B cell (primary cell): ENCODE measurements around the gene ADGRB2. TPM values are rescaled to one million over a fixed set of nuclear protein-coding genes. Genes with fewer than 3 reads are reported as not detected.

Experiments used
- ATAC-seq: fragments of 200-7000 bp; cut with Tn5 transposase; one replicate; pipeline ENCODE4 v1.10.0; 2021; ENCODE audit warnings: low read depth, mild to moderate bottlenecking, moderate number of reproducible peaks, moderate library complexity
- CTCF ChIA-PET: fragments of 350-600 bp; sonication (Branson Sonifier 250); formaldehyde crosslinking; loops from one replicate; lab custom pipeline; 2021; ENCODE audit warnings: antibody characterized with exemption, inconsistent platforms; lab: Charles Lee
- POLR2A ChIA-PET: fragments of 350-600 bp; sonication (Branson Sonifier 250); formaldehyde crosslinking; loops from one replicate; lab custom pipeline; 2021; ENCODE audit warnings: antibody characterized with exemption; lab: Charles Lee
- DNase-seq: peaks from one replicate; pipeline ENCODE4 v3.0.0; 2013
- H2AFZ ChIP-seq: 2 replicates; pipeline ENCODE4 v1.6.1; 2012; ENCODE audit warnings: mild to moderate bottlenecking, low read depth, low read length; ENCODE audit not compliant: insufficient read depth, poor library complexity, severe bottlenecking
- H3K27ac ChIP-seq, 2 donors: 1 replicate in 1 of 2; 2 replicates in 1 of 2; pipeline ENCODE4 v1.5.1; 2012 to 2013; ENCODE audit warnings: low read length in 2 of 2, mild to moderate bottlenecking in 2 of 2, moderate library complexity in 1 of 2
- H3K27me3 ChIP-seq, 4 experiments: fragments of 200-600 bp in 1 of 4; sonication (generic) in 1 of 4; replicated peaks in 1 of 4; 1 replicate in 2 of 4; 2 replicates in 2 of 4; pipeline versions ENCODE4 v1.6.1 to v1.7.0; 2013 to 2016; ENCODE audit warnings: low read length in 3 of 4, mild to moderate bottlenecking in 2 of 4, mixed read lengths in 1 of 4, moderate library complexity in 1 of 4; ENCODE audit not compliant: insufficient read depth in 4 of 4, control insufficient read depth in 3 of 4; ENCODE audit errors: control extremely low read depth in 1 of 4
- H3K36me3 ChIP-seq, 2 experiments: replicated peaks in 1 of 2; 1 replicate in 1 of 2; 2 replicates in 1 of 2; pipeline versions ENCODE4 v1.6.1 to v1.7.1; 2013; ENCODE audit warnings: low read length in 1 of 2; ENCODE audit not compliant: insufficient read depth in 2 of 2, control insufficient read depth in 1 of 2; ENCODE audit errors: control extremely low read depth in 1 of 2, extremely low read depth in 1 of 2
- H3K4me1 ChIP-seq, 2 donors: fragments of 200-600 bp in 1 of 2; sonication (generic) in 1 of 2; 1 replicate in 1 of 2; 2 replicates in 1 of 2; pipeline versions ENCODE4 v1.5.1 to v1.6.1; 2013 to 2017; ENCODE audit warnings: low read length in 2 of 2; ENCODE audit not compliant: control insufficient read depth in 2 of 2, insufficient read depth in 2 of 2
- H3K4me2 ChIP-seq: replicated peaks from 2 replicates; pipeline ENCODE3; 2012; ENCODE audit warnings: mild to moderate bottlenecking, low read depth, low read length; ENCODE audit not compliant: poor library complexity, severe bottlenecking
- H3K4me3 ChIP-seq, 5 experiments: fragments of 200-600 bp in 1 of 5; sonication (generic) in 1 of 5; 1 replicate in 3 of 5; 2 replicates in 2 of 5; pipeline versions ENCODE4 v1.5.1 to v1.7.0; 2011 to 2016; ENCODE audit warnings: low read length in 4 of 5, mild to moderate bottlenecking in 4 of 5, low read depth in 2 of 5, control low read depth in 1 of 5, moderate library complexity in 1 of 5; ENCODE audit not compliant: insufficient read depth in 1 of 5; ENCODE audit errors: control extremely low read depth in 1 of 5, extremely low read depth in 1 of 5
- H3K79me2 ChIP-seq: fragments of 200-600 bp; sonication (generic); one replicate; pipeline ENCODE4 v1.6.0; 2016; ENCODE audit warnings: low read length; ENCODE audit not compliant: control insufficient read depth, insufficient read depth
- H3K9ac ChIP-seq: fragments of 200-600 bp; sonication (generic); 2 replicates; pipeline ENCODE4 v1.6.1; 2017; ENCODE audit warnings: mild to moderate bottlenecking, low read length, moderate library complexity
- H3K9me3 ChIP-seq, 3 donors: one replicate each; pipeline versions ENCODE4 v1.6.1 to v1.7.1; 2013; ENCODE audit warnings: low read length in 2 of 3; ENCODE audit not compliant: control insufficient read depth in 2 of 3, insufficient read depth in 1 of 3; ENCODE audit errors: control extremely low read depth in 1 of 3
- H4K20me1 ChIP-seq: 2 replicates; pipeline ENCODE4 v1.6.0; 2012; ENCODE audit warnings: mild to moderate bottlenecking, low read length; ENCODE audit not compliant: insufficient read depth, control insufficient read depth, poor library complexity, severe bottlenecking
- H3K27ac Mint-ChIP-seq: one replicate; pipeline ENCODE4 v1.8.0; 2021; ENCODE audit warnings: mixed read lengths
- H3K27me3 Mint-ChIP-seq: one replicate; pipeline ENCODE4 v1.8.0; 2021; ENCODE audit warnings: mixed read lengths
- H3K4me1 Mint-ChIP-seq: one replicate; pipeline ENCODE4 v1.8.0; 2021; ENCODE audit warnings: mixed read lengths
- H3K4me3 Mint-ChIP-seq: one replicate; pipeline ENCODE4 v1.8.0; 2021; ENCODE audit warnings: mixed read lengths
- H3K9me3 Mint-ChIP-seq: one replicate; pipeline ENCODE4 v1.8.0; 2022; ENCODE audit warnings: mixed read lengths; ENCODE audit not compliant: insufficient read depth
- EZH2 ChIP-seq: IDR thresholded peaks from 2 replicates; pipeline ENCODE4 v1.6.1; 2012; ENCODE audit warnings: borderline replicate concordance, low read depth, mild to moderate bottlenecking, moderate library complexity, low read length; ENCODE audit not compliant: insufficient read depth, poor library complexity, severe bottlenecking
- WGBS: methylation state at CpG from one replicate; pipeline ENCODE4 v1.1.5; 2013; ENCODE audit warnings: missing lambda C conversion rate; ENCODE audit not compliant: insufficient coverage; 5-methylcytosine and 5-hydroxymethylcytosine counted together
- intact Hi-C: fragments of 100-400 bp; cut with micrococcal nuclease; formaldehyde crosslinking; loops from one replicate; pipeline ENCODE4 v1.10.0; 2022
- polyA plus RNA-seq: library from polyadenylated mRNA; depleted of rRNA; stranded (reverse); fragments of >200 nt; gene quantifications from 2 replicates; pipeline ENCODE4 v1.2.3, GENCODE V29; 2012
- total RNA-seq, 2 donors: library from RNA; stranded (reverse); fragments of 120-200 nt in 1 of 2; gene quantifications; 1 replicate in 1 of 2; 2 replicates in 1 of 2; pipeline versions ENCODE4 v1.2.3 to v1.2.4, GENCODE V29; 2013 to 2022
- TF ChIP-seq, protein P1 (sequence below): fragments of 200-600 bp; IDR thresholded peaks from one replicate; pipeline ENCODE4 v1.8.0; 2022; ENCODE audit warnings: antibody characterized with exemption, mild to moderate bottlenecking

Gene ADGRB2
- total and polyA plus RNA-seq, 2 donors (not counting 1 experiment from before 2014, with no cell fraction given) = 1.9 to 2.7 TPM

DNA sequence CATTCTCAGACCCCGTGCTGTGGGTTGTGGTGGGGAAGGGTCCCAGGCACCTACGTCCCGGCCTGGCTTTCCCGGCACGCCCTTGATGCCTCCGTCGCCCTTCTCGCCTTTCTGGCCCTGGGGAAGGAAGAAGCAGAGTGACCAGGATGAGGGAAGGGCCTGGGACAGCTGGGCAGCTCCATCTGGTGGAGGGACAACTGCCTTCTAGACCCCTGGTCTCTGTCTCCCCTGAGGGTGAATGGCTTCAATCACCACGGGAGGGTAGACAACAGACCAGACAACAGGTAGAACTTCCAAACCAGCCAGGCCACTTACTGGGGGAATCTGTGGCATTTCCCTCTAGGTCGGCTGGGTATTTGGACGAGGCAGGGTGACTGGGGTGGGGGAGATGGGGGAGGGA is 72.2 kb downstream of the ADGRB2 start:
- no peak overlapping the region for H3K4me2 ChIP-seq
- no peak overlapping the region for H3K9ac ChIP-seq
- no peak for ATAC-seq
- no peak overlapping the region for H2AFZ ChIP-seq
- CTCF ChIA-PET = no interaction called here
- peaks cover 0 to 1% (median 0%) of the 10 kb centered on the region in 4 experiments for H3K27me3 ChIP-seq
- no peak for DNase-seq
- H3K27ac ChIP-seq = no peak overlapping the region
- intact Hi-C loops = no loop called here
- H3K4me1 ChIP-seq = peaks cover 0 to 7% of the 10 kb centered on the region in 2 donors
- no peaks in the 10 kb centered on the region for H4K20me1 ChIP-seq
- Mint-ChIP-seq H3K9me3 (no peaks in the 10 kb centered on the region), H3K27me3 (peaks cover 3% of the 10 kb centered on the region), H3K27ac (no peak overlapping the region), H3K4me3 (no peak overlapping the region), H3K4me1 (peaks cover 5% of the 10 kb centered on the region)
- POLR2A ChIA-PET = no interaction called here
- H3K36me3 ChIP-seq = no peaks in the 10 kb centered on the region
- WGBS = 87% methylated on average over 7 of the region's 11 CpGs
- H3K9me3 ChIP-seq = no peaks in the 10 kb centered on the region
- no peak for TF ChIP-seq EZH2
- TF ChIP-seq, protein P1, sequence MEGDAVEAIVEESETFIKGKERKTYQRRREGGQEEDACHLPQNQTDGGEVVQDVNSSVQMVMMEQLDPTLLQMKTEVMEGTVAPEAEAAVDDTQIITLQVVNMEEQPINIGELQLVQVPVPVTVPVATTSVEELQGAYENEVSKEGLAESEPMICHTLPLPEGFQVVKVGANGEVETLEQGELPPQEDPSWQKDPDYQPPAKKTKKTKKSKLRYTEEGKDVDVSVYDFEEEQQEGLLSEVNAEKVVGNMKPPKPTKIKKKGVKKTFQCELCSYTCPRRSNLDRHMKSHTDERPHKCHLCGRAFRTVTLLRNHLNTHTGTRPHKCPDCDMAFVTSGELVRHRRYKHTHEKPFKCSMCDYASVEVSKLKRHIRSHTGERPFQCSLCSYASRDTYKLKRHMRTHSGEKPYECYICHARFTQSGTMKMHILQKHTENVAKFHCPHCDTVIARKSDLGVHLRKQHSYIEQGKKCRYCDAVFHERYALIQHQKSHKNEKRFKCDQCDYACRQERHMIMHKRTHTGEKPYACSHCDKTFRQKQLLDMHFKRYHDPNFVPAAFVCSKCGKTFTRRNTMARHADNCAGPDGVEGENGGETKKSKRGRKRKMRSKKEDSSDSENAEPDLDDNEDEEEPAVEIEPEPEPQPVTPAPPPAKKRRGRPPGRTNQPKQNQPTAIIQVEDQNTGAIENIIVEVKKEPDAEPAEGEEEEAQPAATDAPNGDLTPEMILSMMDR = no peak
- no peak overlapping the region for H3K4me3 ChIP-seq
- H3K79me2 ChIP-seq = no peaks in the 10 kb centered on the region

DNA sequence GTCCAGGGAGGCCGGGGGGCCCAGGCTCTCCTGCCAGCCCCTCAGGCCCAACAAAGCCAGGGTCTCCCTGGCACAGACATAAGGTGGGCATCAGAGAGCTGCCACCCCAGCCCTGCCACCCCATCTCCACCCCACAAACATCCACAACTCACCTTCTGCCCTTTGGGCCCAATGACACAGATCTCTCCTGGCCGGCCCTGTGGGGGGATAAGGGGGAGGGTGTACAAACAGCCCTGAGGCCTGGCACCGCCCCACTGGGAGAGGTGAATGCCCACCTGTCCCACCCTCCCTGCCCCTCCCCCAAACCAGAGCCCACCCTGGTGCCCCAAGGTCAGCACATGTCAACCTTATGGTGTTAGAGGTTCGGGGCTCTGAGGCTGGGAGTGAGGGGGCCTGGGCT is 72.7 kb downstream of the ADGRB2 start:
- 80% methylated on average over 2 of the region's 4 CpGs for WGBS
- Mint-ChIP-seq H3K27me3 (peaks cover 8% of the 10 kb centered on the region), H3K4me1 (peaks cover 5% of the 10 kb centered on the region), H3K4me3 (no peak overlapping the region), H3K9me3 (no peaks in the 10 kb centered on the region), H3K27ac (no peak overlapping the region)
- CTCF ChIA-PET = no interaction called here
- H3K27me3 ChIP-seq = no peaks in the 10 kb centered on the region
- TF ChIP-seq, protein P1 = no peak
- TF ChIP-seq EZH2 = no peak
- no peaks in the 10 kb centered on the region for H4K20me1 ChIP-seq
- POLR2A ChIA-PET = no interaction called here
- no peaks in the 10 kb centered on the region for H3K9me3 ChIP-seq
- no peak overlapping the region for H3K9ac ChIP-seq
- H2AFZ ChIP-seq = no peak overlapping the region
- H3K36me3 ChIP-seq = no peaks in the 10 kb centered on the region
- H3K27ac ChIP-seq = no peak overlapping the region
- no peak overlapping the region for H3K4me3 ChIP-seq
- intact Hi-C loops = no loop called here
- ATAC-seq (no peak), DNase-seq (no peak)
- H3K79me2 ChIP-seq = no peaks in the 10 kb centered on the region
- peaks cover 0 to 7% of the 10 kb centered on the region in 2 donors for H3K4me1 ChIP-seq
- no peak overlapping the region for H3K4me2 ChIP-seq
